Endothelial cell of umbilical vein (primary cell): Measurements from ENCODE around the gene FILIP1L. TPM values are rescaled to one million over a fixed set of nuclear protein-coding genes. Genes with fewer than 3 reads are reported as not detected.

Source experiments
- BruUV-seq: library from RNA; stranded (reverse); fragments of 400-500 nt; replicated peaks from 2 replicates; lab custom pipeline; 2021; lab: Mats Ljungman, UMichigan
- CTCF ChIA-PET: fragments of 300-600, 350-600 bp; sonication (Branson Sonifier 250); formaldehyde crosslinking; loops from one replicate; lab custom pipeline; 2021; ENCODE audit warnings: antibody characterized with exemption, inconsistent platforms; lab: Charles Lee
- POLR2A ChIA-PET: fragments of 300-600, 350-600 bp; sonication (Branson Sonifier 250); formaldehyde crosslinking; loops from one replicate; lab custom pipeline; 2021; ENCODE audit warnings: antibody characterized with exemption, inconsistent platforms; lab: Charles Lee
- DNase-seq: peaks from one replicate; pipeline ENCODE4 v3.0.0-alpha.2; 2011; ENCODE audit warnings: low read depth, low spot score
- FAIRE-seq: peaks from 2 replicates; lab custom pipeline; 2011; peaks lifted over from hg19 to GRCh38; lab: Jason Lieb, UNC
- H2AFZ ChIP-seq: 2 replicates; pipeline ENCODE4 v1.6.0; 2012; ENCODE audit warnings: low read depth, low read length, control low read depth, inconsistent platforms
- H3K27ac ChIP-seq: 2 replicates; pipeline ENCODE4 v1.5.1; 2011; ENCODE audit warnings: low read depth, mild to moderate bottlenecking, control low read depth, low read length, moderate library complexity; ENCODE audit not compliant: insufficient read depth
- H3K27me3 ChIP-seq, 2 experiments: 2 replicates each; pipeline versions ENCODE4 v1.6.0 to v1.6.1; 2011; ENCODE audit warnings: low read length in 2 of 2, mixed read lengths in 1 of 2; ENCODE audit not compliant: control insufficient read depth in 2 of 2, insufficient read depth in 2 of 2
- H3K36me3 ChIP-seq, 2 experiments: 2 replicates in 1 of 2; 3 replicates in 1 of 2; pipeline ENCODE4 v1.5.1; 2011; ENCODE audit warnings: low read length in 2 of 2, mild to moderate bottlenecking in 1 of 2, moderate library complexity in 1 of 2; ENCODE audit not compliant: control insufficient read depth in 2 of 2, insufficient read depth in 2 of 2; ENCODE audit errors: extremely low read depth in 1 of 2
- H3K4me1 ChIP-seq: 3 replicates; pipeline ENCODE4 v1.5.1; 2011; ENCODE audit warnings: mild to moderate bottlenecking, low read length; ENCODE audit not compliant: control insufficient read depth, insufficient read depth; ENCODE audit errors: extremely low read depth
- H3K4me2 ChIP-seq: 2 replicates; pipeline ENCODE4 v1.6.1; 2011; ENCODE audit warnings: low read length, control low read depth, mixed read lengths; ENCODE audit not compliant: insufficient read depth
- H3K4me3 ChIP-seq, 3 experiments: fragments of 200-600 bp in 1 of 3; sonication (generic), shearing (Covaris generic) in 1 of 3; replicated peaks in 1 of 3; 2 replicates each; pipeline ENCODE4 v1.5.1; 2011 to 2016; ENCODE audit warnings: control low read depth in 3 of 3, low read length in 3 of 3, mild to moderate bottlenecking in 2 of 3, inconsistent platforms in 1 of 3, low read depth in 1 of 3, moderate library complexity in 1 of 3; ENCODE audit not compliant: insufficient read depth in 1 of 3
- H3K79me2 ChIP-seq: 2 replicates; pipeline ENCODE4 v1.6.0; 2012; ENCODE audit warnings: low read length, inconsistent platforms; ENCODE audit not compliant: control insufficient read depth, insufficient read depth
- H3K9ac ChIP-seq: replicated peaks from 2 replicates; pipeline ENCODE3; 2011; ENCODE audit warnings: low read length, control low read depth; ENCODE audit not compliant: insufficient read depth; ENCODE audit errors: extremely low read depth
- H3K9me1 ChIP-seq: replicated peaks from 3 replicates; pipeline ENCODE4 v1.6.0; 2011; ENCODE audit warnings: mild to moderate bottlenecking, low read length; ENCODE audit not compliant: control insufficient read depth, insufficient read depth; ENCODE audit errors: extremely low read depth
- H3K9me3 ChIP-seq: replicated peaks from 2 replicates; pipeline ENCODE4 v1.5.1; 2012; ENCODE audit warnings: low read length, inconsistent platforms; ENCODE audit not compliant: control insufficient read depth, insufficient read depth
- H4K20me1 ChIP-seq: replicated peaks from 2 replicates; pipeline ENCODE3; 2011; ENCODE audit warnings: mild to moderate bottlenecking, low read length; ENCODE audit not compliant: control insufficient read depth, insufficient read depth; ENCODE audit errors: extremely low read depth
- EZH2 ChIP-seq: IDR thresholded peaks from 2 replicates; pipeline ENCODE4 v1.6.1; 2012; ENCODE audit warnings: borderline replicate concordance, low read depth, mild to moderate bottlenecking, moderate library complexity, low read length, inconsistent platforms; ENCODE audit not compliant: severe bottlenecking
- FOS ChIP-seq: IDR thresholded peaks from 2 replicates; pipeline ENCODE4 v1.6.1; 2011; ENCODE audit warnings: mild to moderate bottlenecking, low read length, moderate library complexity, borderline replicate concordance; ENCODE audit not compliant: insufficient read depth
- GATA2 ChIP-seq: IDR thresholded peaks from 2 replicates; pipeline ENCODE4 v1.7.0; 2011; ENCODE audit warnings: low read depth, mild to moderate bottlenecking, moderate library complexity, mixed read lengths, low read length; ENCODE audit not compliant: insufficient read length, insufficient read depth
- JUN ChIP-seq: IDR thresholded peaks from 2 replicates; pipeline ENCODE4 v1.6.1; 2011; ENCODE audit warnings: borderline replicate concordance, low read depth; ENCODE audit not compliant: insufficient read length, insufficient read depth
- MYC ChIP-seq: IDR thresholded peaks from one replicate; pipeline ENCODE4 v1.6.1; 2011; ENCODE audit warnings: mild to moderate bottlenecking, low read depth, low read length
- POLR2A ChIP-seq: IDR thresholded peaks from 2 replicates; pipeline ENCODE4 v1.6.1; 2012; ENCODE audit warnings: low read depth, mild to moderate bottlenecking, control low read depth, low read length
- POLR2AphosphoS5 ChIP-seq: IDR thresholded peaks from 2 replicates; pipeline ENCODE4 v1.6.1; 2012; ENCODE audit warnings: low read depth, mild to moderate bottlenecking, control low read depth, low read length, moderate library complexity; ENCODE audit not compliant: insufficient read depth
- dilution Hi-C: fragments of 300-500 bp; cut with MboI; formaldehyde crosslinking; loops from one replicate; pipeline ENCODE4 v1.15.0; 2019; ENCODE audit warnings: low sequenced_read_pairs; ENCODE audit not compliant: extremely low pct_ligation_motif_present
- intact Hi-C: fragments of 100-400 bp; cut with micrococcal nuclease; formaldehyde crosslinking; loops from one replicate; pipeline ENCODE4 v1.10.0; 2022
- polyA plus RNA-seq, 4 experiments: library from polyadenylated mRNA; depleted of rRNA in 3 of 4; stranded (reverse) in 3 of 4; unstranded in 1 of 4; fragments of >200 nt; gene quantifications; 2 replicates each; pipeline versions ENCODE4 v1.2.1 to v1.2.3, GENCODE V29; 2011 to 2012; ENCODE audit warnings: missing spikeins in 1 of 4
- total RNA-seq: library from RNA; stranded (reverse); gene quantifications from 2 replicates; pipeline ENCODE4 v1.2.3, GENCODE V29; 2021
- TF ChIP-seq, protein P1 (sequence below), 2 donors: IDR thresholded peaks; 1 replicate in 1 of 2; 2 replicates in 1 of 2; pipeline ENCODE4 v1.5.1; 2011; ENCODE audit warnings: low read length in 2 of 2, mild to moderate bottlenecking in 2 of 2, moderate library complexity in 2 of 2, control low read depth in 1 of 2, inconsistent platforms in 1 of 2, low read depth in 1 of 2; ENCODE audit not compliant: insufficient read depth in 1 of 2; ENCODE audit errors: extremely low read depth in 1 of 2
- TF ChIP-seq, protein P2 (sequence below): IDR thresholded peaks from 2 replicates; pipeline ENCODE4 v1.6.1; 2011; ENCODE audit not compliant: insufficient read depth, insufficient read length

FILIP1L gene
- total and polyA plus RNA-seq, 2 donors (not counting 3 experiments of a cell fraction or from before 2014, with no cell fraction given), result 26.0 to 29.9 TPM

DNA sequence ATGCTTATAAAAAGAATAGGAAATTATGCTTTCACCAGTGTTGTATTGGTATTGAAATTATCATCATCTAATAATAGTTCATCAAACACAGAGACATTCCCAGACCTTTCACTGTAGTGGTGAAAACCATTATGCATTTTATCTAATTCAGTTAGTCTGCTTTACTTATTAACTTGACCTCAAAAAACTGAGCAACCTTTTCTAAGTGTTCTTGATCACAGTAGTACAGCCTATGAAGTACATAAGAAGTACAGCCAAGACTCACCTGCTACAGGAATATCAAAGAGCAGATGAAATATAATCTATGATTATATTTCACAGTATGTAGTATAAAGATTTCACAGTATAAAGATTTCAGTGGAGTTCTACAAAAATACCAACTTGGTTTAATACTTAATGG, 75.2 kb downstream of the FILIP1L start:
- Histone ChIP-seq H3K27ac (no peak overlapping the region), H3K36me3 (no peaks in the 10 kb centered on the region), H3K9me3 (no peaks in the 10 kb centered on the region), H2AFZ (no peak overlapping the region), H3K27me3 (no peaks in the 10 kb centered on the region), H3K4me1 (peaks cover 36% of the 10 kb centered on the region), H3K79me2 (no peaks in the 10 kb centered on the region), H3K9ac (no peak overlapping the region), H4K20me1 (no peaks in the 10 kb centered on the region), H3K4me3 (no peak overlapping the region), H3K9me1 (no peaks in the 10 kb centered on the region), H3K4me2 (no peak overlapping the region)
- POLR2A ChIA-PET, result no interaction called here
- intact Hi-C loops (no loop called here), dilution Hi-C loops (no loop called here)
- BruUV-seq, result no TSS peak
- CTCF ChIA-PET, result interaction anchor here (1.3 kb wide), 2 partner anchors 196 to 215 kb away, joined by 3 read pairs; no protein-coding TSS in a partner anchor
- no peak for FAIRE-seq
- no peak for DNase-seq
- TF ChIP-seq FOS (no peak), POLR2A (no peak), EZH2 (no peak), GATA2 (no peak), MYC (no peak), JUN (no peak), POLR2AphosphoS5 (no peak)
- TF ChIP-seq, protein P1, sequence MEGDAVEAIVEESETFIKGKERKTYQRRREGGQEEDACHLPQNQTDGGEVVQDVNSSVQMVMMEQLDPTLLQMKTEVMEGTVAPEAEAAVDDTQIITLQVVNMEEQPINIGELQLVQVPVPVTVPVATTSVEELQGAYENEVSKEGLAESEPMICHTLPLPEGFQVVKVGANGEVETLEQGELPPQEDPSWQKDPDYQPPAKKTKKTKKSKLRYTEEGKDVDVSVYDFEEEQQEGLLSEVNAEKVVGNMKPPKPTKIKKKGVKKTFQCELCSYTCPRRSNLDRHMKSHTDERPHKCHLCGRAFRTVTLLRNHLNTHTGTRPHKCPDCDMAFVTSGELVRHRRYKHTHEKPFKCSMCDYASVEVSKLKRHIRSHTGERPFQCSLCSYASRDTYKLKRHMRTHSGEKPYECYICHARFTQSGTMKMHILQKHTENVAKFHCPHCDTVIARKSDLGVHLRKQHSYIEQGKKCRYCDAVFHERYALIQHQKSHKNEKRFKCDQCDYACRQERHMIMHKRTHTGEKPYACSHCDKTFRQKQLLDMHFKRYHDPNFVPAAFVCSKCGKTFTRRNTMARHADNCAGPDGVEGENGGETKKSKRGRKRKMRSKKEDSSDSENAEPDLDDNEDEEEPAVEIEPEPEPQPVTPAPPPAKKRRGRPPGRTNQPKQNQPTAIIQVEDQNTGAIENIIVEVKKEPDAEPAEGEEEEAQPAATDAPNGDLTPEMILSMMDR (IDR thresholded peaks at IDR 0.05; ENCODE audit: extremely low read depth in 1 of 2, insufficient read depth in 1 of 2, low read depth in 1 of 2, low read length in 2 of 2), result no peak
- TF ChIP-seq, protein P2, sequence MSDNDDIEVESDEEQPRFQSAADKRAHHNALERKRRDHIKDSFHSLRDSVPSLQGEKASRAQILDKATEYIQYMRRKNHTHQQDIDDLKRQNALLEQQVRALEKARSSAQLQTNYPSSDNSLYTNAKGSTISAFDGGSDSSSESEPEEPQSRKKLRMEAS, result no peak
